HepG2 (cell line): ENCODE results near the gene NT5DC4. TPM values are rescaled to one million over a fixed set of nuclear protein-coding genes. Genes with fewer than 3 reads are reported as not detected.

Experiments
- BCLAF1 ChIP-seq: fragments of 450-650 bp; IDR thresholded peaks from 2 replicates; pipeline ENCODE4 v1.6.1; 2017; ENCODE audit warnings: mild to moderate bottlenecking
- DBP ChIP-seq: sonication (generic); formaldehyde crosslinking; IDR thresholded peaks from 2 replicates; pipeline ENCODE4 v1.4.0; 2020; ENCODE audit warnings: missing genetic modification reagents; ENCODE audit errors: not compliant biosample characterization
- MXD3 ChIP-seq: IDR thresholded peaks from 2 replicates; pipeline ENCODE4 v1.6.1; 2016; ENCODE audit warnings: mild to moderate bottlenecking, missing biosample characterization, missing genetic modification reagents
- NFYB ChIP-seq: sonication (generic); formaldehyde crosslinking; IDR thresholded peaks from 2 replicates; pipeline ENCODE4 v1.4.0; 2020; ENCODE audit warnings: missing genetic modification reagents
- NR2F1 ChIP-seq, 2 experiments: fragments of 450-650 bp in 1 of 2; formaldehyde crosslinking in 1 of 2; IDR thresholded peaks; 2 replicates each; pipeline versions ENCODE4 v1.5.0 to v1.6.1; 2016 to 2020; ENCODE audit warnings: mild to moderate bottlenecking in 1 of 2, missing compliant biosample characterization in 1 of 2, missing genetic modification reagents in 1 of 2, moderate library complexity in 1 of 2
- TFE3 ChIP-seq: IDR thresholded peaks from 2 replicates; pipeline ENCODE4 v1.6.1; 2016
- ZNF512 ChIP-seq: sonication (generic); formaldehyde crosslinking; IDR thresholded peaks from 2 replicates; pipeline ENCODE4 v1.4.0; 2020; ENCODE audit warnings: mild to moderate bottlenecking, missing genetic modification reagents
- ZNF572 ChIP-seq: sonication (generic); formaldehyde crosslinking; IDR thresholded peaks from 2 replicates; pipeline ENCODE4 v1.5.1; 2020; ENCODE audit warnings: mild to moderate bottlenecking, missing genetic modification reagents
- ZNF704 ChIP-seq: sonication (generic); formaldehyde crosslinking; IDR thresholded peaks from 2 replicates; pipeline ENCODE4 v1.8.1; 2023; ENCODE audit warnings: mild to moderate bottlenecking, inconsistent platforms, moderate library complexity, missing genetic modification reagents, borderline replicate concordance
- ZNF710 ChIP-seq: sonication (generic); formaldehyde crosslinking; IDR thresholded peaks from 2 replicates; pipeline ENCODE4 v1.5.0; 2020; ENCODE audit warnings: mild to moderate bottlenecking, missing genetic modification reagents, borderline replicate concordance
- ZNF780A ChIP-seq: sonication (generic); formaldehyde crosslinking; IDR thresholded peaks from 2 replicates; pipeline ENCODE4 v1.8.0; 2022; ENCODE audit warnings: mild to moderate bottlenecking, missing genetic modification reagents, moderate library complexity
- polyA plus RNA-seq, 8 experiments: library from polyadenylated mRNA; depleted of rRNA in 3 of 8; stranded (reverse) in 7 of 8; unstranded in 1 of 8; fragments of >200 nt; fragmentation: Illumina TruSeq in 4 of 8; extraction: Trizol in 4 of 8; gene quantifications; 2 replicates each; pipeline versions ENCODE4 v1.2.1 to v1.2.3, GENCODE V29; 2011 to 2016; ENCODE audit warnings: low read depth in 4 of 8, missing spikeins in 1 of 8, mixed read lengths in 1 of 8; ENCODE audit not compliant: insufficient read depth in 1 of 8
- total RNA-seq, 5 experiments: library from RNA; depleted of rRNA; stranded (reverse); fragments of >200 nt; fragmentation: Illumina TruSeq; extraction: Trizol; gene quantifications; 2 replicates each; pipeline ENCODE4 v1.2.3, GENCODE V29; 2016; ENCODE audit warnings: low read depth in 1 of 5

The NT5DC4 gene
- total and polyA plus RNA-seq, 2 of the 13 experiments (the other 11 are each of a cell fraction or from before 2014, with no cell fraction given) = 0.04 to 4.2 TPM

GRCh38 chr2:112692495-112692911 lies 28.3 kb upstream of the NT5DC4 start (continued):
- no peak for TF ChIP-seq BCLAF1
- TF ChIP-seq DBP (CRISPR knock-in tag) = no peak
- TF ChIP-seq ZNF704 (CRISPR knock-in tag) = no peak
- TF ChIP-seq ZNF572 (CRISPR knock-in tag) = no peak
- TF ChIP-seq ZNF512 (CRISPR knock-in tag) = no peak
- TF ChIP-seq ZNF780A (CRISPR knock-in tag) = no peak
- TF ChIP-seq TFE3 (CRISPR knock-in tag) = peak; percentile 84
- 0 out of 2 replicates have a peak, but pooled peaks have one; percentile 66 for TF ChIP-seq ZNF710 (CRISPR knock-in tag)
- TF ChIP-seq MXD3 = no peak
- 0 out of 2 replicates have a peak, but pooled peaks have one; percentile 27 for TF ChIP-seq NFYB (CRISPR knock-in tag)
- TF ChIP-seq NR2F1 (CRISPR knock-in tag; IDR thresholded peaks at IDR 0.05) = peak; percentile 96 to 98
